Gastroesophageal sphincter (tissue), 4 donors: ENCODE measurements around the gene ZEB2. TPM values are rescaled to one million over a fixed set of nuclear protein-coding genes. Genes with fewer than 3 reads are reported as not detected.

Experiments used
- ATAC-seq: fragments of 150-250 bp; one replicate; pipeline ENCODE4 v1.9.1; 2016; ENCODE audit warnings: mild to moderate bottlenecking, moderate library complexity
- H3K27ac ChIP-seq, 4 donors: fragments of 200-600 bp; sonication (generic) in 3 of 4; 1 replicate in 3 of 4; 2 replicates in 1 of 4; pipeline ENCODE4 v1.5.1; 2016 to 2019
- H3K27me3 ChIP-seq: fragments of 200-600 bp; sonication (generic); one replicate; pipeline ENCODE4 v1.5.1; 2019
- H3K36me3 ChIP-seq, 2 donors: fragments of 200-600 bp; sonication (generic); one replicate each; pipeline ENCODE4 v1.5.1; 2019; ENCODE audit warnings: control low read depth in 1 of 2
- H3K4me1 ChIP-seq, 3 donors: fragments of 200-600 bp; sonication (generic); 1 replicate in 2 of 3; 2 replicates in 1 of 3; pipeline ENCODE4 v1.5.1; 2016 to 2019; ENCODE audit warnings: control low read depth in 2 of 3
- H3K4me3 ChIP-seq, 2 donors: fragments of 200-600 bp; sonication (generic); one replicate each; pipeline ENCODE4 v1.5.1; 2019; ENCODE audit warnings: mild to moderate bottlenecking in 1 of 2, moderate library complexity in 1 of 2
- H3K9me3 ChIP-seq, 3 donors: fragments of 200-600 bp; sonication (generic); one replicate each; pipeline ENCODE4 v1.5.1; 2017 to 2019; ENCODE audit warnings: control low read depth in 2 of 3
- EP300 ChIP-seq: sonication (generic); formaldehyde crosslinking; IDR thresholded peaks from one replicate; pipeline ENCODE4 v1.6.1; 2017; ENCODE audit warnings: antibody characterized with exemption, mild to moderate bottlenecking
- POLR2A ChIP-seq, 2 donors: fragments of 450-650 bp; IDR thresholded peaks; one replicate each; pipeline ENCODE4 v1.6.1; 2017; ENCODE audit warnings: antibody characterized with exemption in 2 of 2, mild to moderate bottlenecking in 2 of 2, moderate library complexity in 1 of 2
- POLR2AphosphoS5 ChIP-seq: sonication (generic); formaldehyde crosslinking; IDR thresholded peaks from one replicate; pipeline ENCODE4 v1.6.1; 2017; ENCODE audit warnings: antibody characterized with exemption
- WGBS, 2 donors: methylation state at CpG; one replicate each; pipeline ENCODE4 v1.1.5; 2018; ENCODE audit warnings: low coverage in 1 of 2; 5-methylcytosine and 5-hydroxymethylcytosine counted together
- total RNA-seq, 4 donors: library from RNA; depleted of rRNA; stranded (reverse); fragments of >200 nt; gene quantifications; one replicate each; pipeline ENCODE4 v1.1.0, GENCODE V29; 2016
- TF ChIP-seq, protein P1 (sequence below), 4 experiments: fragments of 200-600 bp in 2 of 4; fragments of 450-650 bp in 2 of 4; sonication (generic) in 1 of 4; IDR thresholded peaks; one replicate each; pipeline ENCODE4 v1.5.1; 2017 to 2019; ENCODE audit warnings: antibody characterized with exemption in 4 of 4, mild to moderate bottlenecking in 2 of 4, moderate library complexity in 2 of 4

The ZEB2 gene
- total RNA-seq, 4 donors from 2014 or later, result 42.3 to 95.7 (median 53.8) TPM

DNA sequence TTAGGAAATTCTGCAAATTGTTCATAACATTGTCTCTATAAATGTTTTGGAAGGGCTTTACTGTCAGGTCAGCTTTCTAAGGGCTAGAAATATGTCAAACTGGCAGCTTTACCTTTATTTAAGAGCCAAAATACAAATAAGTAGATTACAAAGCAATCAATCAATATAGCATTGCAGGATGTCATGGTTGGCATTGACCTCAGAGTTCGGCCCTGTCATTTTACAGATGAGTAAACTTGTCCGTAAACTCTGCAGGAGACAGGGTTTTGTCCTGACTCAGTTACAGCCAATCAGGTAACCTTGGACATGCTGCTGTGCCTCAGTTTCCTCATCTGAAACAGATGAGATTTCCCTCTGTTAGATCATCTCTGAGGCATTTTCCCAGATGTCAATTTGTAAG is 25.9 kb upstream of the ZEB2 start:
- Histone ChIP-seq H3K9me3 (peaks cover 0 to 8% (median 0%) of the 10 kb centered on the region in 3 donors), H3K27me3 (no peaks in the 10 kb centered on the region), H3K4me3 (no peak overlapping the region), H3K27ac (no peak overlapping the region), H3K4me1 (no peaks in the 10 kb centered on the region), H3K36me3 (no peaks in the 10 kb centered on the region)
- no peak for TF ChIP-seq EP300
- TF ChIP-seq POLR2A (IDR thresholded peaks at IDR 0.05), result no peak
- TF ChIP-seq, protein P1, sequence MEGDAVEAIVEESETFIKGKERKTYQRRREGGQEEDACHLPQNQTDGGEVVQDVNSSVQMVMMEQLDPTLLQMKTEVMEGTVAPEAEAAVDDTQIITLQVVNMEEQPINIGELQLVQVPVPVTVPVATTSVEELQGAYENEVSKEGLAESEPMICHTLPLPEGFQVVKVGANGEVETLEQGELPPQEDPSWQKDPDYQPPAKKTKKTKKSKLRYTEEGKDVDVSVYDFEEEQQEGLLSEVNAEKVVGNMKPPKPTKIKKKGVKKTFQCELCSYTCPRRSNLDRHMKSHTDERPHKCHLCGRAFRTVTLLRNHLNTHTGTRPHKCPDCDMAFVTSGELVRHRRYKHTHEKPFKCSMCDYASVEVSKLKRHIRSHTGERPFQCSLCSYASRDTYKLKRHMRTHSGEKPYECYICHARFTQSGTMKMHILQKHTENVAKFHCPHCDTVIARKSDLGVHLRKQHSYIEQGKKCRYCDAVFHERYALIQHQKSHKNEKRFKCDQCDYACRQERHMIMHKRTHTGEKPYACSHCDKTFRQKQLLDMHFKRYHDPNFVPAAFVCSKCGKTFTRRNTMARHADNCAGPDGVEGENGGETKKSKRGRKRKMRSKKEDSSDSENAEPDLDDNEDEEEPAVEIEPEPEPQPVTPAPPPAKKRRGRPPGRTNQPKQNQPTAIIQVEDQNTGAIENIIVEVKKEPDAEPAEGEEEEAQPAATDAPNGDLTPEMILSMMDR (IDR thresholded peaks at IDR 0.05), result no peak
- TF ChIP-seq POLR2AphosphoS5, result no peak
- WGBS, 2 donors, result 80 to 100% methylated on average over 2 of the region's 2 CpGs
- no peak for ATAC-seq

DNA sequence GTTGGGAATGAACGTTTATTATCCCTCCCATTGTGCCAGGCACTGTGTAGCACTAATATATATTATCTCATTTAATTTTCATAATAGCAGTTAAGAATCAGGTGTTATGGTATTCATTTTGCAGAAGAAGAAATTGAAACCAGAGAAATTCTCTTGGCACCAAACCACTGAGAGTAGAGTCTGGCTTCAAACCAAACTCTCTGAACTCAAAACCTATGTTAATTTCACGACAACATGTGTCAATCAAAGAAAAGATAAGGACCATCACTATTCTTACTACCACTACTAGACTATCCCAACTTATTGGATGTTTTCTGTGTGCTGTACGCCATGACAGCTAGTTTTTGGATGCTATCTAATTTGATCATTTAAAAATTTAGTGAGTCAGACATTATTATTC is 24.1 kb upstream of the ZEB2 start:
- no peak for ATAC-seq
- H3K4me1 ChIP-seq, result no peaks in the 10 kb centered on the region
- H3K27ac ChIP-seq, result no peak overlapping the region
- TF ChIP-seq, protein P1 (IDR thresholded peaks at IDR 0.05), result no peak
- TF ChIP-seq EP300 (no peak), POLR2A (IDR thresholded peaks at IDR 0.05) (no peak), POLR2AphosphoS5 (no peak)
- H3K9me3 ChIP-seq, result peaks cover 0 to 8% (median 0%) of the 10 kb centered on the region in 3 donors
- no peaks in the 10 kb centered on the region for H3K36me3 ChIP-seq
- no peaks in the 10 kb centered on the region for H3K27me3 ChIP-seq
- no peak overlapping the region for H3K4me3 ChIP-seq
- 80 to 89% methylated on average over 3 of the region's 3 CpGs for WGBS, 2 donors

DNA sequence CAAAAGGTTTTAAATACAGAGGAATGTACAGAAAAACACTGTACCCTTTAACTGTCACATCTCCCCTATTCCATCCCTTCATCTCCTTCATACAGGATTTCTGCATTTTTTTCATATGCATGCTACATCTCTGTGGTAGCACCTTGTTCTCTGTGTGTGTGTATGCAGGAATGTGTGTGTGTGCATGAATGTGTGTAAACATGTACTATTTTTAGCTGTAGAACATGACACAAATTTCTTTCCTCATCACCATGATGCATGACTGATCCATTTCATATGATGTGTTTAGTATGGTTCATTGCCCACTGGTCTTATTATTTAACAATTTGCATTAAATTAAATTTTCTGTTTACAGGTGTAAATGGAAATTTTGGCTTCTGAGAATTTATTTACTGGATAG is 21.5 kb upstream of the ZEB2 start:
- Histone ChIP-seq H3K27ac (no peak overlapping the region), H3K9me3 (peaks cover 0 to 8% (median 0%) of the 10 kb centered on the region in 3 donors), H3K4me3 (no peak overlapping the region), H3K36me3 (no peaks in the 10 kb centered on the region), H3K4me1 (no peaks in the 10 kb centered on the region), H3K27me3 (no peaks in the 10 kb centered on the region)
- ATAC-seq, result no peak
- TF ChIP-seq, protein P1 (IDR thresholded peaks at IDR 0.05), result no peak
- TF ChIP-seq POLR2A (IDR thresholded peaks at IDR 0.05), result no peak

DNA sequence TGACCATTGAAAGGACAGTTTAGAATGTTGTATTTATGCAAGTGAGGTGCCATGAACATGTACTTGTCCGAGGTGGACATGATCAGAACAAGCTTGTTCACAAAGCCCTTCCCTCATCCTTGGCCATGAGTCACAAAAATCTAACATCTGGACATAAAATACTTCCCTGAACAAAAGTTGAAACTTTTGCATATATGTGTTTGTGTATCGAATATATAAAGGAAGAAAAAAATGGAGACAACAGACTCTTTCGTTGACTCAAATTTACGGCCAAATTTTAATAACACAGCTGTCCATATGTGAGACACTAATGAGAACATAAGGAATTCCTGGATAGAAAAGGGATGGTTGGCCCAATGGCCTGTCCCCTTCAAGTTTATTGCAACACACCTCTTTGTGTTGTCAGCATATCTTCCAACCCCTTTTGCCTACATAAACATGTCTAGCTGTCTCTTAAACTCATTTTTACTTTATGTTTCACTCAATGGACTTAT is 19.4 kb upstream of the ZEB2 start:
- TF ChIP-seq, protein P1 (IDR thresholded peaks at IDR 0.05), result no peak
- no peak for TF ChIP-seq POLR2A (IDR thresholded peaks at IDR 0.05)
- no peak for TF ChIP-seq POLR2AphosphoS5
- TF ChIP-seq EP300, result no peak
- no peak overlapping the region for H3K27ac ChIP-seq
- no peak overlapping the region for H3K4me3 ChIP-seq
- 84 to 96% methylated on average over 4 of the region's 4 CpGs for WGBS, 2 donors
- H3K36me3 ChIP-seq, result no peaks in the 10 kb centered on the region
- H3K4me1 ChIP-seq, result no peaks in the 10 kb centered on the region
- H3K9me3 ChIP-seq, result peaks cover 0 to 8% (median 0%) of the 10 kb centered on the region in 3 donors
- ATAC-seq, result no peak
- H3K27me3 ChIP-seq, result no peaks in the 10 kb centered on the region

DNA sequence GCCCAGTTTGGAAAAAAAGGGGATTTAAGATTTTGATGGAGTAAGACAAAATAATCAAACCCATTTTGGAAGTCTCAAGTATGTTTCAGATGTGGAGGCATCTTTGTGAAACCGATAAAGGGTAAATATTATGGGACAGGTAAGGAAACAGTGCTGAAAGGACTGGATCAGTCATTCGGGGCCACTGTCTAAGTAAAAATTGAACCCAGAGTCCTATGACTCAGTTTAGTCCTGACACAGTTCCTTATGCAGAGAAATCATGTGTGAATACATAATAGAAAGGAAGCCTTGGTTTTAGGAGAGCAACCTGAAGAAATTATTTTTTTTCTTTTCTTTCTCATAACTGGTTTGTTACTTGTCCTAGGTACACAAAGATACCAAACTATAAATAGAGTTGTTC is 15.4 kb upstream of the ZEB2 start:
- no peak for TF ChIP-seq POLR2AphosphoS5
- TF ChIP-seq EP300, result no peak
- TF ChIP-seq POLR2A (IDR thresholded peaks at IDR 0.05), result no peak
- TF ChIP-seq, protein P1 (IDR thresholded peaks at IDR 0.05), result no peak
- no peaks in the 10 kb centered on the region for H3K9me3 ChIP-seq
- H3K27me3 ChIP-seq, result peaks cover 19% of the 10 kb centered on the region
- H3K27ac ChIP-seq, result no peak overlapping the region
- WGBS, 2 donors, result 91 to 94% methylated on average over 2 of the region's 2 CpGs
- H3K36me3 ChIP-seq, result no peaks in the 10 kb centered on the region
- no peak overlapping the region for H3K4me3 ChIP-seq
- no peak for ATAC-seq
- H3K4me1 ChIP-seq, result no peaks in the 10 kb centered on the region
